Erythroblast (primary cell): ENCODE data around the gene ZNF189.

Experiments used
- GATA1 ChIP-seq: IDR thresholded peaks from 2 replicates; pipeline ENCODE4 v1.6.1; 2011; ENCODE audit warnings: low read depth, mild to moderate bottlenecking, control low read depth, low read length, moderate library complexity
- POLR2A ChIP-seq: IDR thresholded peaks from 2 replicates; pipeline ENCODE4 v1.6.1; 2011; ENCODE audit warnings: mild to moderate bottlenecking, low read length

- TF ChIP-seq POLR2A: no peak
- no peak for TF ChIP-seq GATA1
These were observed 18.4 kb upstream of the ZNF189 start for GRCh38 chr9:101380295-101380694.
